ENCODE data around the gene ZNF791.

ZNF791 gene

GRCh38 chr19:12669270-12670158, 58.8 kb downstream of the ZNF791 start:
- TF ChIP-seq GATA3 (IDR thresholded peaks at IDR 0.05; ENCODE audit: low read depth, low read length) (no peak), GATA2 (IDR thresholded peaks at IDR 0.05; ENCODE audit: low read depth, low read length) (no peak)

- TF ChIP-seq GATA3 (IDR thresholded peaks at IDR 0.05; ENCODE audit: low read depth, low read length) (no peak), GATA2 (IDR thresholded peaks at IDR 0.05; ENCODE audit: low read depth, low read length) (no peak)
These were observed 59.6 kb downstream of the ZNF791 start for GRCh38 chr19:12670159-12670928.

- TF ChIP-seq GATA3 (IDR thresholded peaks at IDR 0.05; ENCODE audit: low read depth, low read length) (no peak), GATA2 (IDR thresholded peaks at IDR 0.05; ENCODE audit: low read depth, low read length) (no peak)
These were observed 62.0 kb downstream of the ZNF791 start for GRCh38 chr19:12672744-12673143.

- TF ChIP-seq GATA3 (IDR thresholded peaks at IDR 0.05; ENCODE audit: low read depth, low read length) (no peak), GATA2 (IDR thresholded peaks at IDR 0.05; ENCODE audit: low read depth, low read length) (no peak)
These were observed 64.7 kb downstream of the ZNF791 start for GRCh38 chr19:12675399-12675798.

GRCh38 chr19:12675940-12676339, 65.2 kb downstream of the ZNF791 start:
- TF ChIP-seq GATA3 (IDR thresholded peaks at IDR 0.05; ENCODE audit: low read depth, low read length), result no peak
- no peak for TF ChIP-seq GATA2 (IDR thresholded peaks at IDR 0.05; ENCODE audit: low read depth, low read length)

- TF ChIP-seq GATA3 (IDR thresholded peaks at IDR 0.05; ENCODE audit: low read depth, low read length) (no peak), GATA2 (IDR thresholded peaks at IDR 0.05; ENCODE audit: low read depth, low read length) (no peak)
These were observed 65.7 kb downstream of the ZNF791 start for GRCh38 chr19:12676384-12676792.

- TF ChIP-seq GATA3 (IDR thresholded peaks at IDR 0.05; ENCODE audit: low read depth, low read length) (no peak), GATA2 (IDR thresholded peaks at IDR 0.05; ENCODE audit: low read depth, low read length) (no peak)
These were observed 66.2 kb downstream of the ZNF791 start for GRCh38 chr19:12676928-12677327.

- no peak for TF ChIP-seq GATA2 (IDR thresholded peaks at IDR 0.05; ENCODE audit: low read depth, low read length)
- no peak for TF ChIP-seq GATA3 (IDR thresholded peaks at IDR 0.05; ENCODE audit: low read depth, low read length)
These were observed 69.3 kb downstream of the ZNF791 start for GRCh38 chr19:12680034-12680433.

GRCh38 chr19:12681074-12681987, 70.6 kb downstream of the ZNF791 start, which contains the start of gene DHPS:
Gene DHPS (minus strand): TSS chr19:12681880. CDS start chr19:12681766, 114 bp downstream.
- TF ChIP-seq GATA3 (IDR thresholded peaks at IDR 0.05; ENCODE audit: low read depth, low read length) (no peak), GATA2 (IDR thresholded peaks at IDR 0.05; ENCODE audit: low read depth, low read length) (no peak)
